WTC11 (cell line): Measurements from ENCODE around the gene LDLRAD4. TPM values are rescaled to one million over a fixed set of nuclear protein-coding genes. Genes with fewer than 3 reads are reported as not detected.

ENCODE experiments used
- ATAC-seq: fragments of 200-7000 bp; cut with Tn5 transposase; 2 replicates; pipeline ENCODE4 v1.10.0; 2021; ENCODE audit warnings: mild to moderate bottlenecking, moderate library complexity
- CTCF ChIA-PET: fragments of 300-600 bp; sonication (Branson Sonifier 250); formaldehyde crosslinking; loops from one replicate; lab custom pipeline; 2021; ENCODE audit warnings: antibody characterized with exemption; lab: Charles Lee
- POLR2A ChIA-PET: fragments of 350-600 bp; sonication (Branson Sonifier 250); formaldehyde crosslinking; loops from one replicate; lab custom pipeline; 2021; ENCODE audit warnings: antibody characterized with exemption; lab: Charles Lee
- DNase-seq: peaks from one replicate; pipeline ENCODE4 v3.0.0; 2021; ENCODE audit warnings: low spot score
- H3K27ac Mint-ChIP-seq: 2 replicates; pipeline ENCODE4 v1.8.0; 2021; ENCODE audit warnings: mixed read lengths
- H3K27me3 Mint-ChIP-seq: 2 replicates; pipeline ENCODE4 v1.8.0; 2021; ENCODE audit warnings: low read depth, mild to moderate bottlenecking, moderate library complexity, mixed read lengths
- H3K36me3 Mint-ChIP-seq: 2 replicates; pipeline ENCODE4 v1.8.0; 2021; ENCODE audit warnings: mixed read lengths
- H3K4me1 Mint-ChIP-seq: 2 replicates; pipeline ENCODE4 v1.8.0; 2022; ENCODE audit warnings: mixed read lengths
- H3K4me3 Mint-ChIP-seq: 2 replicates; pipeline ENCODE4 v1.8.0; 2021; ENCODE audit warnings: mild to moderate bottlenecking, moderate library complexity, mixed read lengths
- H3K9me3 Mint-ChIP-seq: 2 replicates; pipeline ENCODE4 v1.8.0; 2021; ENCODE audit warnings: mixed read lengths
- AFF4 ChIP-seq: sonication (generic); formaldehyde crosslinking; IDR thresholded peaks from 2 replicates; pipeline ENCODE4 v1.8.1; 2023; ENCODE audit warnings: mild to moderate bottlenecking, missing genetic modification reagents, borderline replicate concordance
- ATF1 ChIP-seq: sonication (generic); formaldehyde crosslinking; IDR thresholded peaks from 2 replicates; pipeline ENCODE4 v1.8.1; 2023; ENCODE audit warnings: mild to moderate bottlenecking, moderate library complexity, missing genetic modification reagents
- CDX4 ChIP-seq: fragments of 250-450 bp; sonication (Bioruptor Pico); IDR thresholded peaks from 2 replicates; pipeline ENCODE4 v1.9.0; 2021; ENCODE audit warnings: moderate library complexity, mild to moderate bottlenecking, inconsistent platforms, borderline replicate concordance
- ERG ChIP-seq: fragments of 250-450 bp; sonication (Bioruptor Pico); IDR thresholded peaks from 2 replicates; pipeline ENCODE4 v1.8.0; 2021; ENCODE audit warnings: mild to moderate bottlenecking
- FOXJ3 ChIP-seq: sonication (generic); formaldehyde crosslinking; IDR thresholded peaks from 2 replicates; pipeline ENCODE4 v1.9.0; 2021; ENCODE audit warnings: missing genetic modification reagents, mild to moderate bottlenecking, borderline replicate concordance
- FOXK1 ChIP-seq: sonication (generic); formaldehyde crosslinking; IDR thresholded peaks from 2 replicates; pipeline ENCODE4 v1.8.0; 2022; ENCODE audit warnings: mild to moderate bottlenecking, moderate library complexity, missing genetic modification reagents
- MAX ChIP-seq: sonication (generic); formaldehyde crosslinking; IDR thresholded peaks from 2 replicates; pipeline ENCODE4 v1.8.0; 2022; ENCODE audit warnings: mild to moderate bottlenecking, missing genetic modification reagents
- MYBL2 ChIP-seq: sonication (generic); formaldehyde crosslinking; IDR thresholded peaks from 2 replicates; pipeline ENCODE4 v1.8.1; 2023; ENCODE audit warnings: mild to moderate bottlenecking, moderate library complexity, missing genetic modification reagents
- NFE2L1 ChIP-seq: sonication (generic); formaldehyde crosslinking; IDR thresholded peaks from 2 replicates; pipeline ENCODE4 v1.8.1; 2023; ENCODE audit warnings: missing genetic modification reagents
- TP53 ChIP-seq: sonication (generic); formaldehyde crosslinking; IDR thresholded peaks from 2 replicates; pipeline ENCODE4 v1.8.1; 2023; ENCODE audit warnings: mild to moderate bottlenecking, missing genetic modification reagents
- ZBTB21 ChIP-seq: sonication (generic); formaldehyde crosslinking; IDR thresholded peaks from 2 replicates; pipeline ENCODE4 v1.8.1; 2023; ENCODE audit warnings: mild to moderate bottlenecking, missing genetic modification reagents, borderline replicate concordance
- ZMAT4 ChIP-seq: fragments of 250-450 bp; sonication (Bioruptor Pico); IDR thresholded peaks from 2 replicates; pipeline ENCODE4 v1.9.0; 2021; ENCODE audit warnings: mild to moderate bottlenecking
- ZNF219 ChIP-seq: sonication (generic); formaldehyde crosslinking; IDR thresholded peaks from 2 replicates; pipeline ENCODE4 v1.8.0; 2023; ENCODE audit warnings: missing genetic modification reagents, mild to moderate bottlenecking, borderline replicate concordance
- ZNF263 ChIP-seq: sonication (generic); formaldehyde crosslinking; IDR thresholded peaks from 2 replicates; pipeline ENCODE4 v1.8.1; 2022; ENCODE audit warnings: low read depth, mild to moderate bottlenecking, moderate library complexity, missing genetic modification reagents
- ZNF317 ChIP-seq: sonication (generic); formaldehyde crosslinking; IDR thresholded peaks from 2 replicates; pipeline ENCODE4 v1.8.1; 2023; ENCODE audit warnings: low read depth, mild to moderate bottlenecking, moderate library complexity, missing genetic modification reagents, borderline replicate concordance
- ZNF425 ChIP-seq: fragments of 250-450 bp; sonication (Bioruptor Pico); conservative IDR thresholded peaks from 2 replicates; pipeline ENCODE4 v1.9.0; 2021; ENCODE audit warnings: mild to moderate bottlenecking
- ZNF532 ChIP-seq: fragments of 250-450 bp; sonication (Bioruptor Pico); IDR thresholded peaks from 2 replicates; pipeline ENCODE4 v1.9.0; 2021; ENCODE audit warnings: mild to moderate bottlenecking, borderline replicate concordance
- total RNA-seq: library from RNA; stranded (reverse); gene quantifications from 3 replicates; pipeline ENCODE4 v1.2.3, GENCODE V29; 2021

The LDLRAD4 gene
- total RNA-seq, 1 experiment from 2014 or later = 6.2 TPM

GRCh38 chr18:13603304-13604019 is 384.9 kb downstream of the LDLRAD4 start (continued):
- TF ChIP-seq MYBL2 (CRISPR knock-in tag) (no peak), ZNF317 (no peak), NFE2L1 (no peak), ZNF263 (no peak), ZNF219 (no peak), FOXK1 (no peak)

GRCh38 chr18:13604786-13605185 is 386.2 kb downstream of the LDLRAD4 start:
- Mint-ChIP-seq H3K9me3 (peaks cover 10% of the 10 kb centered on the region), H3K4me1 (no peaks in the 10 kb centered on the region), H3K27me3 (no peaks in the 10 kb centered on the region), H3K36me3 (no peaks in the 10 kb centered on the region), H3K4me3 (no peak overlapping the region), H3K27ac (no peak overlapping the region)
- ChIA-PET POLR2A (no interaction called here), CTCF (no interaction called here)
- TF ChIP-seq CDX4 (CRISPR knock-in tag) (no peak), MAX (CRISPR knock-in tag) (no peak), ZNF425 (no peak), ZNF532 (CRISPR knock-in tag) (no peak), MYBL2 (CRISPR knock-in tag) (no peak), AFF4 (no peak), ZMAT4 (CRISPR knock-in tag) (no peak), TP53 (CRISPR knock-in tag) (no peak), ERG (CRISPR knock-in tag) (no peak), ZNF263 (no peak), ZBTB21 (no peak), FOXJ3 (no peak), FOXK1 (no peak), ATF1 (CRISPR knock-in tag) (no peak)
- DNase-seq (no peak), ATAC-seq (no peak)
